Measurements from ENCODE around the gene GP9.
"Not testable (repeated sequence)": the region's sequence is repeated elsewhere in the genome, so short reads cannot be mapped to it uniquely, and the experiment has no call there.

The GP9 gene

DNA sequence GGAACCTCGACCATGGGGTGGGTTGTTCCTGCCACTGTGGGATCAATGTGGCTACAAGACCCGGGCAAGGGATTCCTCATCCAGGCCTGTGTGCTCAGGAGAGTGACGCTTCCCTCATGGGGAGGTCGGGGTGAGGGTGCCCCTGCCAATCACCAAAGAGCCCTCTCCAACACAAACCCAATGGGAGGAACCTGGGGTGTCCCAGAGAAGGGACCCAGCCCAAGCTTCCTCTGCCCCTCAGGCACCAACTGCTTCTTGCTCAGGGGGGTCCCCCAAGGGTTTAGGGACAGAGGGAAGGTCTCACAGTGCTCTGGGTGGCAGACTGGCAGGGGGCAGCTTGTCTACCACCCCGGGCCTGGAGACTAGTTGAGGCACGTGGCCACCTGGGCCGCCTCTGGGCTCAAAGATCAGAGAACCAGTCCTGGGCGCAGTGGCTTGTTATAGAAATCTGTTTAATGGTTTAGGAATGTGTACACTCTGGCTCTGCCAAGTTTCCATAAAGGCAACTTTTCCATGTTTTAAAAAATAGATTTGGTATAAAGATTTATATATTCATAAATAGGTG lies 26.6 kb downstream of the GP9 start:
- DNase-seq (ENCODE audit: extremely low read depth, low read depth) = no peak
- H3K4me3 ChIP-seq (replicated peaks; ENCODE audit: low read depth, low read length) = no peak overlapping the region
- TF ChIP-seq, protein P1, sequence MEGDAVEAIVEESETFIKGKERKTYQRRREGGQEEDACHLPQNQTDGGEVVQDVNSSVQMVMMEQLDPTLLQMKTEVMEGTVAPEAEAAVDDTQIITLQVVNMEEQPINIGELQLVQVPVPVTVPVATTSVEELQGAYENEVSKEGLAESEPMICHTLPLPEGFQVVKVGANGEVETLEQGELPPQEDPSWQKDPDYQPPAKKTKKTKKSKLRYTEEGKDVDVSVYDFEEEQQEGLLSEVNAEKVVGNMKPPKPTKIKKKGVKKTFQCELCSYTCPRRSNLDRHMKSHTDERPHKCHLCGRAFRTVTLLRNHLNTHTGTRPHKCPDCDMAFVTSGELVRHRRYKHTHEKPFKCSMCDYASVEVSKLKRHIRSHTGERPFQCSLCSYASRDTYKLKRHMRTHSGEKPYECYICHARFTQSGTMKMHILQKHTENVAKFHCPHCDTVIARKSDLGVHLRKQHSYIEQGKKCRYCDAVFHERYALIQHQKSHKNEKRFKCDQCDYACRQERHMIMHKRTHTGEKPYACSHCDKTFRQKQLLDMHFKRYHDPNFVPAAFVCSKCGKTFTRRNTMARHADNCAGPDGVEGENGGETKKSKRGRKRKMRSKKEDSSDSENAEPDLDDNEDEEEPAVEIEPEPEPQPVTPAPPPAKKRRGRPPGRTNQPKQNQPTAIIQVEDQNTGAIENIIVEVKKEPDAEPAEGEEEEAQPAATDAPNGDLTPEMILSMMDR (IDR thresholded peaks at IDR 0.05; ENCODE audit: low read depth, low read length, missing control alignments) = no peak

DNA sequence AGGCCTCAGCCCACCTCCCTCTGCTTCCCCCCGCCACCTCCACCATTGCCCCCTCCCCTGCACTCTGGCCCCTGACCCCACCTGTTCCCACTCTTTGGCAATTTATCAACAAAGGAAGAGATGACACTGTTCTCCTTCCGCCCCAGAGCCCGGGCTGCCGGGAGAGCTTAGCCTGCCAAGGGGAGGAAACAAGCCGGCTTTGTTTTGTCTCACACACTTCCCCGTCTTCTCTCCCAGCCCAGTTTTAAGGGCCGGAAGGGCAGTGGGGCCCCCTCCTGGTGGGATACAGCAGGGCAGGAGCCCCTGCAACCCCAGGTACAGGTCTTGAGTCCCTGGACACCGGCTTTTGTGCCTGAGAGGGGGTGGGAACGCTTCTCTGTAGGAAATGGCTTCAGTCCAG lies 27.3 kb downstream of the GP9 start:
- not testable (repeated sequence) for H3K4me3 ChIP-seq (replicated peaks; ENCODE audit: low read depth, low read length); DNase-seq (ENCODE audit: extremely low read depth, low read depth)

DNA sequence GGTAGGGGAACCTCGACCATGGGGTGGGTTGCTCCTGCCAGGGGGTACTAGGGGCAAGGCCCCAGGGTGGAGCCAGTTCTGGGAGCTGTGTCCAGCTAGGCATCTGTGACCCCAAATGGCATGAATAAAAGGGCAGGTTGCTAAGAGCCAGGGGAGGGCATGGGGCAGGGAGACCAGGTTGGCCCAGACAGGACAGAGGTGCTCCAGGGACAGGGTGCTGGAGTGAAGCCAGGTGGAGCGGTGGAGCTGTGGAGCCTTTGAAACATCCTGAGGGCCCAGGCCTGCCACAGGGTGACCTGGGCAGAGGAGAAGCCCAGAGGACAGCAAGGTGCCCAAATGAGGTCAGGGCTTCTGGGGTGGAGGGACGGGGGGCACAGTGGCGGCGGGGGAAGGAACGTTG lies 27.7 kb downstream of the GP9 start:
- not testable (repeated sequence) for DNase-seq (ENCODE audit: extremely low read depth, low read depth); H3K4me3 ChIP-seq (replicated peaks; ENCODE audit: low read depth, low read length)

DNA sequence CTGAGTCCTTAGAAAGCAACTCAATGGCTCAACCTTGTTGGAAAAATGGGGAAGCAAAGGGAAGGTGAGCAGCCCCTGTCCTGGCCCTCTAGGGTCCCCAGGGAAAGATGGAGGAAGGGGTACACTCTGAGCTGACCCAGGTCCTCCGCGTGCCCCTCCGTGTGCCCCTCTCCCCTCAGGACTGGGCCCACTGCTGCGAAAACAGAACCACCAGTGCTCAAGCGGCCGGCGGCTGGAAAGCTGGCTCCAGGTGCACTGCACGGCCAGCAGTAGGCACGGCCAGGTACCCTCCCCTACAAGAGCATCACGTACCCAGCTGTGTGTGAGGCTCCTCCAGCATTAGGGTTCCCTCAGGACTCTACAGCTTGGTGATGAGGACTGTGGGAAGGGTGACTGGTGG lies 34.7 kb downstream of the GP9 start:
- no peak overlapping the region for H3K4me3 ChIP-seq (replicated peaks; ENCODE audit: low read depth, low read length)
- TF ChIP-seq, protein P1 (IDR thresholded peaks at IDR 0.05; ENCODE audit: low read depth, low read length, missing control alignments) = no peak
- no peak for DNase-seq (ENCODE audit: extremely low read depth, low read depth)

DNA sequence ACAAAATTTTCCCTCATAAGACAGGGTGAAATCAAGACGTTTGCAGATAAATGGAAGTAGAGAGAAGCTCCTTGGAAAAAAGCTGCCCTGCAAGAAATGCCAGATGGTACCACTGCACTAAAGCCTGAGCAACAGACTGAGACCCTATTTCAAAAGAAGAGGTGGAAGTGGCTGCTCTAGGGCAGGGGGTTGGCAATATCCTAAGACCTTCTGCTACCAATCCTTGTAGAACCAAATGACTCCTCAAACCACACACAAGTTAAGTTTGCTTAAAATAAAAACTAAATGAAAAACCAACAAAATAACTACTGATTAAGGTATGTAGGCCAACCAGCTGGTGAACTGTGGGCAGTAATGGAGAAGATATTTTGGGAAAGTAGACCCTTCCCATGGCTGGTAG lies 39.7 kb downstream of the GP9 start:
- no peak for DNase-seq (ENCODE audit: extremely low read depth, low read depth)
- no peak overlapping the region for H3K4me3 ChIP-seq (replicated peaks; ENCODE audit: low read depth, low read length)
- TF ChIP-seq, protein P1 (IDR thresholded peaks at IDR 0.05; ENCODE audit: low read depth, low read length, missing control alignments) = no peak

DNA sequence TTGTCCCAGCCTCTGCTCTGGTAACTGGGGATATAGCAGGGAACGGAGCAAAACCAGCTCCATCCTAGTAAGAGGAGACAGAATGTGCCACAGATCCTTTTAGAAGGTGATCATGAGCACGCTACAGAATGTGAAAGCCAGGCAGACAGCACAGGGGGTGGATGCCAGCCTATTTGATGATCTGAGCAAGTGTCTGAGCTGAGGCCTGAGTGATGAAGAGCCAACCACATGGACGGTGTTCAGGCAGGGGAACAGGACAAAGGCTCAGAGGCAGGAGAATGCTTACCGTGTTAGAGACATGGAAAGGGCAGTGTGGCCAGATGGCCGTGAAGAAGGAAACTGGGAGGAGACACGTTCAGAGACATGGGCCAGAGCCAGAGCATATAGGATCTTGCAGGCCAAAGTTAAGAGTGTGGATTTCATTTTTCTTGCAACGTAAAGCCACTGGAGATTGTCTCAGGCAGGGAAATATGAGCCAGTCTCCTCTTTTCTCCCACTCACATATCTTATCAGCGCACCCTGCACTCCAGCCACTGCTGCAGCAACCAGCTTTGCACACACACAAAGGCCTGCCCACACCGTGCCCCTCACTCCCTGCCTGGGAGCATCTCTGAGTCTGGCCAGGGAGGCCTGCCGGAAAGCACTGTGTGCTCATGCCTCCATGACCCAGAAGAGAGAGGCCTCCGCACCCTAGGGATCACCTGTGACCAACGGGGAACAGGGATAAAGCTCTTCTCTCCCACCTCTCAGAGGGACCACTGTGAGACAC lies 41.0 kb downstream of the GP9 start:
- TF ChIP-seq, protein P1 (IDR thresholded peaks at IDR 0.05; ENCODE audit: low read depth, low read length, missing control alignments) = no peak
- no peak overlapping the region for H3K4me3 ChIP-seq (replicated peaks; ENCODE audit: low read depth, low read length)
- no peak for DNase-seq (ENCODE audit: extremely low read depth, low read depth)

DNA sequence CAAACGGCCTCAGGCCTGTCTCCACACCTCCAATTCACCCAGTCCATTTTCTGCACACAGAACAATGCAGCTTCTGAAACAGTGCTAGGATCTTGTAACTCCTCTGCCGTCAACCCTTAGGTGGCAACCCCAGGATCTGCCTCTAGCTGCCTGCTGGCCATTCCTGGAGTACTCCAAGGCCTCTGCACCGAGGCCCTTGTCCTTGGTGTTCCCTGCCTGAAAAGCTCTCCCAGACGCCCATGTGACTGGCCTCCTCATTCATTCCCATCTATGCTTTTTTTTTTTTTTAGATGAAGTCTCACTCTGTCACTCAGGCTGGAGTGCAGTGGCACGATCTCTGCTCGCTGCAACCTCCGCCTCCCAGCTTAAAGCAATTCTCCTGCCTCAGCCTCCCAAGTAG lies 42.7 kb downstream of the GP9 start:
- H3K4me3 ChIP-seq (replicated peaks; ENCODE audit: low read depth, low read length) = no peak overlapping the region
- no peak for DNase-seq (ENCODE audit: extremely low read depth, low read depth)
- TF ChIP-seq, protein P1 (IDR thresholded peaks at IDR 0.05; ENCODE audit: low read depth, low read length, missing control alignments) = no peak

DNA sequence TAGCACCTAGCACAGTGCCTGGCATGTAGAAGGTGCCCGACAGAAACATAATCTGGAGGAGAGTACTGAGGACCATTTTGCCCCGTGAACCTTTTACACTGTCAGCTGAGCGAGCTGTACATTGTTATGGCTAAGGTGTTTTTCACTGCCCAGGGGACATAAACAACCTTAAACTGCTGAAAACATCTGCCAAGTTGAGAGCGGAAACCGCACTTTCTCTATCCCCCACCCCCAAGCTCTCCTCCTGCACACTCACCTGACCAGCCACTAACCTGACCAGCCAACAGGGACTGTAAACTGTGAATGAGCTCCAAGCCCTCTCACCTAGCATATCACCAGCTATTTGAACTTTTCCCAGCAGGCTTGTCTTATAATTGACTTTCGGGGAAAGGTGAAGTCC lies 43.5 kb downstream of the GP9 start:
- DNase-seq (ENCODE audit: extremely low read depth, low read depth) = no peak
- H3K4me3 ChIP-seq (replicated peaks; ENCODE audit: low read depth, low read length) = no peak overlapping the region
- TF ChIP-seq, protein P1 (IDR thresholded peaks at IDR 0.05; ENCODE audit: low read depth, low read length, missing control alignments) = no peak
